Measurements from ENCODE around the gene THG1L.

THG1L gene

DNA sequence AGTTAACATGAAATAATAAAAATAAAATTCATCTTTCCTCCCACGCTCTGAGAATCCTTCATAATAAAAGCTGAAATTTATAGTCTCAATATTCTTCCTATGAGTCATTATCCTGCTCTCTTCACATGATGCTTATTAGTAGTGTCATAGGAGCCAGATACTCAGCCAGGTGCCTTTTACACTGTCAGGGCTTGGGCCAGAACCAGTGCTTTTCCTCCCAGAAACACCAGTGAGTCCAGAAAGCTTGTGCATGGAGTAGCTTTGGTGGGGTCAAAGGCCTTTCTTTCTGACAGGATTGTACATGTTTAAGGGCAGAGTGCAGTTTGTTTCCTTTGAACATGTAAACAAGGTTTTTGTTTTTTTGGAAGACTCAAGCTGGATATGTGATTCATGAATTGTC, 19.1 kb downstream of the THG1L start:
- H3K79me2 ChIP-seq (ENCODE audit: insufficient read depth, low read length), result no peaks in the 10 kb centered on the region
- no peaks in the 10 kb centered on the region for H3F3A ChIP-seq (ENCODE audit: insufficient read depth, low read length)
- no peak overlapping the region for H2AFZ ChIP-seq (ENCODE audit: low read length)
- H3K4me1 ChIP-seq (ENCODE audit: insufficient read depth, low read length, severe bottlenecking), result peaks cover 11% of the 10 kb centered on the region
- no peaks in the 10 kb centered on the region for H3K27me3 ChIP-seq (ENCODE audit: insufficient read depth, low read length)
- H3K9me2 ChIP-seq (ENCODE audit: low read depth, low read length), result no peaks in the 10 kb centered on the region
- H3K4me2 ChIP-seq (ENCODE audit: low read length), result no peak overlapping the region
- TF ChIP-seq EZH2 (IDR thresholded peaks at IDR 0.05; ENCODE audit: borderline replicate concordance, low read length), result no peak
- TF ChIP-seq, protein P1, sequence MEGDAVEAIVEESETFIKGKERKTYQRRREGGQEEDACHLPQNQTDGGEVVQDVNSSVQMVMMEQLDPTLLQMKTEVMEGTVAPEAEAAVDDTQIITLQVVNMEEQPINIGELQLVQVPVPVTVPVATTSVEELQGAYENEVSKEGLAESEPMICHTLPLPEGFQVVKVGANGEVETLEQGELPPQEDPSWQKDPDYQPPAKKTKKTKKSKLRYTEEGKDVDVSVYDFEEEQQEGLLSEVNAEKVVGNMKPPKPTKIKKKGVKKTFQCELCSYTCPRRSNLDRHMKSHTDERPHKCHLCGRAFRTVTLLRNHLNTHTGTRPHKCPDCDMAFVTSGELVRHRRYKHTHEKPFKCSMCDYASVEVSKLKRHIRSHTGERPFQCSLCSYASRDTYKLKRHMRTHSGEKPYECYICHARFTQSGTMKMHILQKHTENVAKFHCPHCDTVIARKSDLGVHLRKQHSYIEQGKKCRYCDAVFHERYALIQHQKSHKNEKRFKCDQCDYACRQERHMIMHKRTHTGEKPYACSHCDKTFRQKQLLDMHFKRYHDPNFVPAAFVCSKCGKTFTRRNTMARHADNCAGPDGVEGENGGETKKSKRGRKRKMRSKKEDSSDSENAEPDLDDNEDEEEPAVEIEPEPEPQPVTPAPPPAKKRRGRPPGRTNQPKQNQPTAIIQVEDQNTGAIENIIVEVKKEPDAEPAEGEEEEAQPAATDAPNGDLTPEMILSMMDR (IDR thresholded peaks at IDR 0.05; ENCODE audit: low read length), result no peak
- H4K20me1 ChIP-seq (ENCODE audit: insufficient read depth, low read length), result no peaks in the 10 kb centered on the region
- no peak overlapping the region for H3K27ac ChIP-seq (ENCODE audit: low read depth, low read length, poor library complexity, severe bottlenecking)
- no peak overlapping the region for H3K9ac ChIP-seq (ENCODE audit: low read length)
- no peak overlapping the region for H3K4me3 ChIP-seq (ENCODE audit: low read depth, low read length, poor library complexity, severe bottlenecking)
- no peaks in the 10 kb centered on the region for H3K9me3 ChIP-seq (ENCODE audit: low read length)
- H3K36me3 ChIP-seq (ENCODE audit: insufficient read depth, low read length), result peaks cover 31% of the 10 kb centered on the region

DNA sequence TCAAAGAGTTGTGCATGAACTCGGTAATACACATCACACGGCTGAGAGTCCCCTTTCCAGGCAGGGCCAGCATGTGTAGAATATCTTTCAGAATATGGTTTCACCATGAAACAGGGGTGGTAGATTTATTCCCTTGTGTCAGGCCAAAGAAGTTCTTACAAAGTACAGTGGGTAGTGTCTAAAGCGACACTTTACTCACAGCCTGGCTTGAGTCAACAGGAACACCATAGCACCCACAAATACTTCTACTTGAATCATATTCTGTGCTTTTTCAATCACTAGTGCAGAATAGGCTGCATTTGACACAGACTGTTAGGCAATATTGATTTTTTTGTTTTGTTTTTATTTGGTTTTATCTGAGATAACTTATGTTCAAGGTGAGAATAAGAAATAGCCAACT, 24.9 kb downstream of the THG1L start:
- no peak overlapping the region for H2AFZ ChIP-seq (ENCODE audit: low read length)
- H4K20me1 ChIP-seq (ENCODE audit: insufficient read depth, low read length), result no peaks in the 10 kb centered on the region
- no peaks in the 10 kb centered on the region for H3K9me3 ChIP-seq (ENCODE audit: low read length)
- TF ChIP-seq EZH2 (IDR thresholded peaks at IDR 0.05; ENCODE audit: borderline replicate concordance, low read length), result no peak
- TF ChIP-seq, protein P1 (IDR thresholded peaks at IDR 0.05; ENCODE audit: low read length), result no peak
- no peaks in the 10 kb centered on the region for H3K4me1 ChIP-seq (ENCODE audit: insufficient read depth, low read length, severe bottlenecking)
- H3K79me2 ChIP-seq (ENCODE audit: insufficient read depth, low read length), result no peaks in the 10 kb centered on the region
- H3K9ac ChIP-seq (ENCODE audit: low read length), result no peak overlapping the region
- H3K4me2 ChIP-seq (ENCODE audit: low read length), result no peak overlapping the region
- no peak overlapping the region for H3K4me3 ChIP-seq (ENCODE audit: low read depth, low read length, poor library complexity, severe bottlenecking)
- H3K27ac ChIP-seq (ENCODE audit: low read depth, low read length, poor library complexity, severe bottlenecking), result no peak overlapping the region
- no peaks in the 10 kb centered on the region for H3K9me2 ChIP-seq (ENCODE audit: low read depth, low read length)
- no peaks in the 10 kb centered on the region for H3K27me3 ChIP-seq (ENCODE audit: insufficient read depth, low read length)
- peaks cover 52% of the 10 kb centered on the region for H3K36me3 ChIP-seq (ENCODE audit: insufficient read depth, low read length)
- H3F3A ChIP-seq (ENCODE audit: insufficient read depth, low read length), result no peaks in the 10 kb centered on the region

DNA sequence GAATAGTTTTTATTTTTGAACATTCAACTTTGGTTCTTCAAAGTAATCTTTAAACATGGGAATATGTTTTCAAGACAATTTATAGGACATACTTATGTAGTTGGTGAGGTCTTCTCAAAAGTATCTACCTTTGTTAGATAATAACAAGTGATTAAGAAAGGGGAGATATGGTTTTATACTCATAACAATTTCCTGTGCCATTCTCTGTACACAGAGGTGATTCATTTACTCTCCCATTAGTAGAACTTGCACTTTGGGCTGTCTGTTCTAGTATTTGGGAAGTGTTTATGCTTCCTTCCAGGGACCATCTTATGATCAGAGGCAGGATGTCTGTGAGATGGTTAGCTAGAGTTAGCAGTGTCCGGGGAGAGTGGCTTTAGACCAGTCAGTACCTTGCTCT, 27.5 kb downstream of the THG1L start:
- no peak overlapping the region for H3K4me2 ChIP-seq (ENCODE audit: low read length)
- H3K36me3 ChIP-seq (ENCODE audit: insufficient read depth, low read length), result peaks cover 34% of the 10 kb centered on the region
- no peaks in the 10 kb centered on the region for H3K79me2 ChIP-seq (ENCODE audit: insufficient read depth, low read length)
- H2AFZ ChIP-seq (ENCODE audit: low read length), result no peak overlapping the region
- no peaks in the 10 kb centered on the region for H3K9me2 ChIP-seq (ENCODE audit: low read depth, low read length)
- H3K4me1 ChIP-seq (ENCODE audit: insufficient read depth, low read length, severe bottlenecking), result no peaks in the 10 kb centered on the region
- no peak overlapping the region for H3K9ac ChIP-seq (ENCODE audit: low read length)
- no peaks in the 10 kb centered on the region for H3K9me3 ChIP-seq (ENCODE audit: low read length)
- H3K27me3 ChIP-seq (ENCODE audit: insufficient read depth, low read length), result no peaks in the 10 kb centered on the region
- no peaks in the 10 kb centered on the region for H4K20me1 ChIP-seq (ENCODE audit: insufficient read depth, low read length)
- H3K4me3 ChIP-seq (ENCODE audit: low read depth, low read length, poor library complexity, severe bottlenecking), result no peak overlapping the region
- H3F3A ChIP-seq (ENCODE audit: insufficient read depth, low read length), result no peaks in the 10 kb centered on the region
- TF ChIP-seq, protein P1 (IDR thresholded peaks at IDR 0.05; ENCODE audit: low read length), result no peak
- no peak for TF ChIP-seq EZH2 (IDR thresholded peaks at IDR 0.05; ENCODE audit: borderline replicate concordance, low read length)
- H3K27ac ChIP-seq (ENCODE audit: low read depth, low read length, poor library complexity, severe bottlenecking), result no peak overlapping the region
